GM20431 (cell line): ENCODE data around the gene ADAMTS5.

Experiments used
- in situ Hi-C: fragments of 300-500 bp; cut with MseI, MboI; formaldehyde crosslinking; loops from one replicate; pipeline ENCODE4 v1.15.0; 2020; ENCODE audit warnings: low sequenced_read_pairs; ENCODE audit not compliant: unreplicated experiment

ADAMTS5 gene

GRCh38 chr21:26967062-26967913 is at the start of gene ADAMTS5:
ADAMTS5 (minus strand) TSS chr21:26967088; CDS start chr21:26966391, 697 bp downstream.
- in situ Hi-C loops = no loop called here

GRCh38 chr21:27001526-27001925 is 34.6 kb upstream of the ADAMTS5 start:
- in situ Hi-C loops = no loop called here

GRCh38 chr21:26983576-26983975 is 16.7 kb upstream of the ADAMTS5 start:
- in situ Hi-C loops = no loop called here

- in situ Hi-C loops = no loop called here
These were observed 15.9 kb upstream of the ADAMTS5 start for GRCh38 chr21:26982767-26983166.

GRCh38 chr21:26977746-26978145 is 10.9 kb upstream of the ADAMTS5 start:
- in situ Hi-C loops = no loop called here

GRCh38 chr21:26973226-26973625 is 6.3 kb upstream of the ADAMTS5 start:
- in situ Hi-C loops = no loop called here

- in situ Hi-C loops = no loop called here
These were observed 5.3 kb upstream of the ADAMTS5 start for GRCh38 chr21:26972192-26972591.

GRCh38 chr21:26969971-26970725 is 3.3 kb upstream of the ADAMTS5 start:
- in situ Hi-C loops = no loop called here

GRCh38 chr21:26966649-26967061 is 233 bp downstream of the ADAMTS5 start:
- in situ Hi-C loops = no loop called here

- in situ Hi-C loops = no loop called here
These were observed 844 bp downstream of the ADAMTS5 start for GRCh38 chr21:26965907-26966581.

- in situ Hi-C loops = no loop called here
These were observed 1.6 kb downstream of the ADAMTS5 start for GRCh38 chr21:26965040-26965906.

GRCh38 chr21:26964170-26964778 is 2.6 kb downstream of the ADAMTS5 start:
- in situ Hi-C loops = no loop called here

- in situ Hi-C loops = no loop called here
These were observed 4.2 kb downstream of the ADAMTS5 start for GRCh38 chr21:26962621-26963181.

- in situ Hi-C loops = no loop called here
These were observed 5.2 kb downstream of the ADAMTS5 start for GRCh38 chr21:26961698-26962097.

- in situ Hi-C loops = no loop called here
These were observed 8.1 kb downstream of the ADAMTS5 start for GRCh38 chr21:26958788-26959187.

- in situ Hi-C loops = no loop called here
These were observed 10.1 kb downstream of the ADAMTS5 start for GRCh38 chr21:26956813-26957212.

GRCh38 chr21:26956216-26956615 is 10.7 kb downstream of the ADAMTS5 start:
- in situ Hi-C loops = no loop called here

- in situ Hi-C loops = no loop called here
These were observed 12.2 kb downstream of the ADAMTS5 start for GRCh38 chr21:26954662-26955121.
